OCI-M2 (cell line): Measurements from ENCODE around the gene MIDN.

Experiments used
- DNase-seq: peaks from one replicate; lab custom pipeline; 2025; ENCODE audit not compliant: unreplicated experiment; lab: John Stamatoyannopoulos, UW

MIDN gene

GRCh38 chr19:1269478-1270212 lies 21.3 kb downstream of the MIDN start:
- DNase-seq, result no peak

- no peak for DNase-seq
These were observed 21.9 kb downstream of the MIDN start for GRCh38 chr19:1270213-1270853.

- no peak for DNase-seq
These were observed 22.6 kb downstream of the MIDN start for GRCh38 chr19:1270854-1271527.

- no peak for DNase-seq
These were observed 23.4 kb downstream of the MIDN start for GRCh38 chr19:1271528-1272422.

- no peak for DNase-seq
These were observed 24.3 kb downstream of the MIDN start for GRCh38 chr19:1272423-1273262.

GRCh38 chr19:1273263-1274041 lies 25.1 kb downstream of the MIDN start:
- peak; percentile 8 for DNase-seq

- no peak for DNase-seq
These were observed 25.9 kb downstream of the MIDN start for GRCh38 chr19:1274081-1274851.

GRCh38 chr19:1274852-1275259 lies 26.5 kb downstream of the MIDN start:
- DNase-seq, result no peak

- peak; percentile 63 for DNase-seq
These were observed 27.0 kb downstream of the MIDN start, which contains the start of gene FAM174C for GRCh38 chr19:1275260-1275975. Gene FAM174C (plus strand): TSS chr19:1275530. CDS start chr19:1275550, 20 bp downstream.

GRCh38 chr19:1275976-1276627 lies 27.7 kb downstream of the MIDN start:
- DNase-seq, result no peak

GRCh38 chr19:1276628-1277022 lies 28.2 kb downstream of the MIDN start:
- DNase-seq, result no peak

GRCh38 chr19:1277061-1277460 lies 28.7 kb downstream of the MIDN start:
- no peak for DNase-seq

- DNase-seq, result no peak
These were observed 29.7 kb downstream of the MIDN start for GRCh38 chr19:1278074-1278473.

- DNase-seq, result no peak
These were observed 30.6 kb downstream of the MIDN start for GRCh38 chr19:1278713-1279660.

GRCh38 chr19:1279782-1280341 lies 31.5 kb downstream of the MIDN start:
- peak; percentile 64 for DNase-seq
